Heart left ventricle (tissue), 16 donors: ENCODE measurements around the gene RBBP4. TPM values are rescaled to one million over a fixed set of nuclear protein-coding genes. Genes with fewer than 3 reads are reported as not detected.

Experiments used
- ATAC-seq, 4 donors: fragments of 200-7000 bp; cut with Tn5 transposase; one replicate each; pipeline ENCODE4 v1.9.1; 2020 to 2022; ENCODE audit warnings: moderate library complexity in 4 of 4, mild to moderate bottlenecking in 3 of 4, moderate number of reproducible peaks in 1 of 4
- DNase-seq, 5 donors: peaks; one replicate each; pipeline ENCODE4 v3.0.0-alpha.2; 2020
- H3K27ac ChIP-seq, 12 donors: fragments of 200-600 bp; sonication (generic) in 4 of 12; one replicate each; pipeline versions ENCODE4 v1.5.0 to v1.8.0; 2016 to 2022; ENCODE audit warnings: mild to moderate bottlenecking in 2 of 12
- H3K27me3 ChIP-seq, 9 donors: fragments of 200-600 bp; sonication (generic) in 2 of 9; one replicate each; pipeline versions ENCODE4 v1.5.1 to v1.8.0; 2016 to 2022; ENCODE audit warnings: mild to moderate bottlenecking in 3 of 9
- H3K36me3 ChIP-seq, 9 donors: fragments of 200-600 bp; sonication (generic) in 2 of 9; one replicate each; pipeline versions ENCODE4 v1.5.0 to v1.8.0; 2018 to 2022; ENCODE audit warnings: mild to moderate bottlenecking in 2 of 9
- H3K4me1 ChIP-seq, 12 donors: fragments of 200-600 bp; sonication (generic) in 4 of 12; one replicate each; pipeline versions ENCODE4 v1.5.0 to v1.8.0; 2016 to 2022; ENCODE audit warnings: mild to moderate bottlenecking in 3 of 12
- H3K4me3 ChIP-seq, 12 donors: fragments of 200-600 bp; sonication (generic) in 4 of 12; one replicate each; pipeline versions ENCODE4 v1.5.0 to v1.8.0; 2017 to 2022; ENCODE audit warnings: mild to moderate bottlenecking in 9 of 12, moderate library complexity in 4 of 12
- H3K9me3 ChIP-seq, 12 donors: fragments of 200-600 bp; sonication (generic) in 4 of 12; one replicate each; pipeline versions ENCODE4 v1.5.0 to v1.8.0; 2016 to 2022; ENCODE audit warnings: mild to moderate bottlenecking in 1 of 12
- CTCF ChIP-seq, 12 donors: fragments of 200-600 bp; sonication (generic) in 4 of 12; IDR thresholded peaks; one replicate each; pipeline versions ENCODE4 v1.5.0 to v1.8.0; 2018 to 2022; ENCODE audit warnings: antibody characterized with exemption in 12 of 12, mild to moderate bottlenecking in 5 of 12
- POLR2A ChIP-seq, 2 donors: fragments of 450-650 bp; IDR thresholded peaks; one replicate each; pipeline ENCODE4 v1.6.1; 2017; ENCODE audit warnings: antibody characterized with exemption in 2 of 2, mild to moderate bottlenecking in 2 of 2, moderate library complexity in 2 of 2
- WGBS, 4 donors: extraction: QIAGEN DNeasy Blood & Tissue Kit in 2 of 4; methylation state at CpG; one replicate each; pipeline versions ENCODE4 v1.1.5 to v1.1.7; 2013 to 2018; 5-methylcytosine and 5-hydroxymethylcytosine counted together
- intact Hi-C, 10 donors: fragments of 100-400 bp; cut with DNase I; formaldehyde crosslinking; loops; one replicate each; pipeline versions ENCODE4 v1.11.1 to v1.14.2; 2022
- polyA plus RNA-seq, 2 donors: library from polyadenylated mRNA; stranded (reverse); fragments of 200-250 nt; gene quantifications; one replicate each; pipeline ENCODE4 v1.2.3, GENCODE V29; 2013
- total RNA-seq, 9 donors: library from RNA; depleted of rRNA in 2 of 9; stranded (reverse); fragments of >200 nt in 2 of 9; fragmentation: NEBNext Ultra II Directional in 3 of 9; extraction: Animal tissue kit (Norgen Biotek cat#: 25700) in 3 of 9; gene quantifications; one replicate each; pipeline versions ENCODE4 v1.1.0 to v1.2.4, GENCODE V29; 2016 to 2023
- donor health status: ischemic (EF 13 %, LVEDD 7.1; RV severe dilation, severe dysfunction).
- donor health status: healthy with polysubstance abuse.
- donor health status: DM: no; HTN: yes; CAD: no.
- donor health status: DM: no; HTN: no; CAD: no.
- donor health status: ischemic (EF 25% LVEDD 6.9; RV normal size, moderate dysfunction).
- donor health status: ischemic (EF 25% LVEDD 5.7; RV mildly dilated, moderate dysfunction).
- donor health status: healthy.
- donor health status: DM: yes; HTN: yes; CAD: no.
- donor health status: ischemic (EF 35%, LVEDD 5.7; RV mildly dilated, moderate dysfunction).
- donor health status: nonischemic (EF 11% LVEDD 7.7; RV severe dilation, severe dysfunction).
- donor health status: DM: yes; HTN: yes; CAD: no.
- donor health status: PGD.
- donor health status: ischemic (EF 29% LVEDD 5.4; RV normal size, mild dysfunction).
- donor health status: nonischemic (EF 23%, LVEDD 6.1; RV moderate dilation, normal function).

The RBBP4 gene
- total and polyA plus RNA-seq, 11 donors = 23.4 to 141 (median 93.2) TPM

GRCh38 chr1:32644426-32644825 lies 6.6 kb upstream of the RBBP4 start:
- intact Hi-C loops = no loop called here
- no peak for ATAC-seq
- WGBS, 4 donors = 79 to 84% (median 81%) methylated on average over 4 of the region's 4 CpGs

GRCh38 chr1:32647308-32648134 lies 3.5 kb upstream of the RBBP4 start:
- DNase-seq (no peak), ATAC-seq (no peak)
- H3K4me3 ChIP-seq = no peak overlapping the region
- peaks cover 0 to 21% (median 3%) of the 10 kb centered on the region in 9 donors for H3K36me3 ChIP-seq
- peaks cover 2 to 33% (median 16%) of the 10 kb centered on the region in 12 donors for H3K4me1 ChIP-seq
- no peaks in the 10 kb centered on the region for H3K27me3 ChIP-seq
- H3K27ac ChIP-seq = no peak overlapping the region
- WGBS, 4 donors = 81 to 90% (median 88%) methylated on average over 6 of the region's 6 CpGs
- TF ChIP-seq POLR2A (IDR thresholded peaks at IDR 0.05) (no peak), CTCF (IDR thresholded peaks at IDR 0.05) (no peak)
- intact Hi-C loops = no loop called here
- no peaks in the 10 kb centered on the region for H3K9me3 ChIP-seq

More at GRCh38 chr1:32644426-32644825, 6.6 kb upstream of the RBBP4 start:
- Histone ChIP-seq H3K9me3 (no peaks in the 10 kb centered on the region), H3K27me3 (no peaks in the 10 kb centered on the region), H3K4me1 (peaks cover 0 to 18% (median 5%) of the 10 kb centered on the region in 12 donors), H3K27ac (no peak overlapping the region), H3K4me3 (no peak overlapping the region), H3K36me3 (peaks cover 0 to 17% (median under 1%) of the 10 kb centered on the region in 9 donors)
- DNase-seq = no peak
- TF ChIP-seq POLR2A (IDR thresholded peaks at IDR 0.05) (no peak), CTCF (IDR thresholded peaks at IDR 0.05) (no peak)

GRCh38 chr1:32650248-32650751 lies 708 bp upstream of the RBBP4 start, which contains the start of gene ZBTB8OS:
Gene ZBTB8OS (minus strand): TSS chr1:32650550. CDS start chr1:32650529, 21 bp downstream.
- ATAC-seq = peak; percentile 91 to 94 (median 92)
- peaks cover 2 to 55% (median 25%) of the 10 kb centered on the region in 12 donors for H3K4me1 ChIP-seq
- no peaks in the 10 kb centered on the region for H3K27me3 ChIP-seq
- H3K27ac ChIP-seq = peak within 1 kb of the TSS; percentile 95 to 100 (median 97)
- no peak for TF ChIP-seq POLR2A (IDR thresholded peaks at IDR 0.05)
- TF ChIP-seq CTCF (IDR thresholded peaks at IDR 0.05) = no peak
- WGBS, 4 donors = 0% methylated on average over 21 of the region's 21 CpGs
- intact Hi-C loops = loop anchor here in 1 of 10 donors (2.0 kb wide), 1 partner anchor 35 kb away; no protein-coding TSS in a partner anchor
- peak; percentile 92 to 94 (median 93) for DNase-seq
- H3K4me3 ChIP-seq = peak within 1 kb of the TSS; percentile 54 to 95 (median 72)
- peaks cover 0 to 45% (median 24%) of the 10 kb centered on the region in 9 donors for H3K36me3 ChIP-seq
- no peaks in the 10 kb centered on the region for H3K9me3 ChIP-seq
